T-helper 2 cell treated with Interferon-gamma antibody and Interleukin-4, amounts not matched to agents 5 μg/mL and 100 μg/mL, for 36 hours (primary cell): ENCODE measurements around the gene ADNP.

Experiments used
- DNase-seq: peaks from one replicate; pipeline ENCODE4 v3.0.0; 2021; ENCODE audit warnings: low spot score
- H3K27ac Mint-ChIP-seq: one replicate; pipeline ENCODE4 v1.8.0; 2021; ENCODE audit warnings: mild to moderate bottlenecking, mixed read lengths
- H3K27me3 Mint-ChIP-seq: one replicate; pipeline ENCODE4 v1.8.0; 2021; ENCODE audit warnings: low read depth, mixed read lengths
- H3K36me3 Mint-ChIP-seq: one replicate; pipeline ENCODE4 v1.8.0; 2021; ENCODE audit warnings: low read depth, mixed read lengths
- H3K4me1 Mint-ChIP-seq: one replicate; pipeline ENCODE4 v1.8.0; 2021; ENCODE audit warnings: low read depth, mixed read lengths
- H3K4me3 Mint-ChIP-seq: one replicate; pipeline ENCODE4 v1.8.0; 2022; ENCODE audit warnings: mild to moderate bottlenecking, moderate library complexity, mixed read lengths
- H3K9me3 Mint-ChIP-seq: one replicate; pipeline ENCODE4 v1.8.0; 2021; ENCODE audit warnings: mixed read lengths

ADNP gene

GRCh38 chr20:50957276-50957675, 26.0 kb upstream of the ADNP start:
- H3K36me3 Mint-ChIP-seq: peaks cover 30% of the 10 kb centered on the region
- H3K4me3 Mint-ChIP-seq: peak overlapping the region; percentile 96
- H3K27ac Mint-ChIP-seq: peak overlapping the region; percentile 97
- H3K27me3 Mint-ChIP-seq: no peaks in the 10 kb centered on the region
- DNase-seq: no peak
- peaks cover 31% of the 10 kb centered on the region for H3K4me1 Mint-ChIP-seq
- no peaks in the 10 kb centered on the region for H3K9me3 Mint-ChIP-seq

DNA sequence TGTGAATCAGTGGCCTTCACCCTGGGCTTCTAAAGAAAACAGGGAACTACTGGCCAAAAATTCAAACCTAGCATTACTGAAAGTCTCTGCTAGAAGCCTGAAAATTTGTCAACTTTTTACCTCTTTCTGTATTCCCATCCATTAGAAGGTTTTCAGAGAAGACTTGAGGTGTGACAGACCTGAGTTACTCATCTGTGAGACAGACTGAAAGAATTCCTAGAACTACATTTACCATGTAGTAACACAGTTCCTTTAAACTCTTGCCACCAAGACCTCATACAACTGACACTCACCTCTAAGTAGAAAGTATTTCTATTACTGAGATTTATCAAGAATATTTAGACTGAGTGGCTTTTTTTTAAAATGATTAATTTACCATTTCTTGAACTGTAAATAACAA, 22.6 kb upstream of the ADNP start:
- Mint-ChIP-seq H3K27ac (no peak overlapping the region), H3K9me3 (no peaks in the 10 kb centered on the region), H3K4me3 (no peak overlapping the region), H3K36me3 (peaks cover 41% of the 10 kb centered on the region), H3K27me3 (no peaks in the 10 kb centered on the region), H3K4me1 (peaks cover 28% of the 10 kb centered on the region)
- DNase-seq: no peak

GRCh38 chr20:50953196-50953595, 22.0 kb upstream of the ADNP start:
- H3K27me3 Mint-ChIP-seq: no peaks in the 10 kb centered on the region
- no peaks in the 10 kb centered on the region for H3K9me3 Mint-ChIP-seq
- peaks cover 28% of the 10 kb centered on the region for H3K4me1 Mint-ChIP-seq
- peaks cover 40% of the 10 kb centered on the region for H3K36me3 Mint-ChIP-seq
- H3K4me3 Mint-ChIP-seq: no peak overlapping the region
- DNase-seq: no peak
- H3K27ac Mint-ChIP-seq: no peak overlapping the region

GRCh38 chr20:50948132-50948785, 17.0 kb upstream of the ADNP start:
- Mint-ChIP-seq H3K36me3 (peaks cover 33% of the 10 kb centered on the region), H3K27ac (no peak overlapping the region), H3K4me1 (peaks cover 6% of the 10 kb centered on the region), H3K9me3 (no peaks in the 10 kb centered on the region), H3K27me3 (no peaks in the 10 kb centered on the region), H3K4me3 (no peak overlapping the region)
- no peak for DNase-seq

DNA sequence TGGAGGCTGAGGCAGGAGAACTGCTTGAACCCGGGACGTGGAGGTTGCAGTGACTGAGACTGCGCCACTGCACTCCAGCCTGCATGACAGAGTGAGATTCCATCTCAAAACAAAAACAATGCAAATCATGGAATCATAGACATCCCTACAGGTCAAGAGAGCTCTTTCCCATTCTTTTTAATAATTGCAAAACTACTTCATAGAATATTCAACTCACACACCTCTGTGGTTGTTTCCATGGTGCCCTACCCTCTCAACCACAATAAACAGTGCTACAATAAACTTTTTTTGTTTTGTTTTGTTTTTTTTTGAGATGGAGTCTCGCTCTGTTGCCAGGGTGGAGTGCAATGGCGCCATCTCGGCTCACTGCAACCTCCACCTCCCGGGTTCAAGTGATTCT, 11.8 kb upstream of the ADNP start:
- H3K36me3 Mint-ChIP-seq: peaks cover 34% of the 10 kb centered on the region
- H3K9me3 Mint-ChIP-seq: no peaks in the 10 kb centered on the region
- no peak for DNase-seq
- H3K27me3 Mint-ChIP-seq: no peaks in the 10 kb centered on the region
- no peaks in the 10 kb centered on the region for H3K4me1 Mint-ChIP-seq
- no peak overlapping the region for H3K27ac Mint-ChIP-seq
- H3K4me3 Mint-ChIP-seq: no peak overlapping the region

- H3K27me3 Mint-ChIP-seq: no peaks in the 10 kb centered on the region
- H3K4me1 Mint-ChIP-seq: peaks cover 22% of the 10 kb centered on the region
- no peak for DNase-seq
- H3K9me3 Mint-ChIP-seq: no peaks in the 10 kb centered on the region
- H3K36me3 Mint-ChIP-seq: peaks cover 62% of the 10 kb centered on the region
- H3K27ac Mint-ChIP-seq: no peak overlapping the region
- no peak overlapping the region for H3K4me3 Mint-ChIP-seq
These were observed 2.4 kb upstream of the ADNP start for GRCh38 chr20:50933589-50933988.

GRCh38 chr20:50932691-50933280, 1.5 kb upstream of the ADNP start:
- no peaks in the 10 kb centered on the region for H3K9me3 Mint-ChIP-seq
- H3K4me3 Mint-ChIP-seq: no peak overlapping the region
- H3K27me3 Mint-ChIP-seq: no peaks in the 10 kb centered on the region
- no peak for DNase-seq
- peak overlapping the region; percentile 49 for H3K27ac Mint-ChIP-seq
- H3K4me1 Mint-ChIP-seq: peaks cover 28% of the 10 kb centered on the region
- H3K36me3 Mint-ChIP-seq: peaks cover 67% of the 10 kb centered on the region

DNA sequence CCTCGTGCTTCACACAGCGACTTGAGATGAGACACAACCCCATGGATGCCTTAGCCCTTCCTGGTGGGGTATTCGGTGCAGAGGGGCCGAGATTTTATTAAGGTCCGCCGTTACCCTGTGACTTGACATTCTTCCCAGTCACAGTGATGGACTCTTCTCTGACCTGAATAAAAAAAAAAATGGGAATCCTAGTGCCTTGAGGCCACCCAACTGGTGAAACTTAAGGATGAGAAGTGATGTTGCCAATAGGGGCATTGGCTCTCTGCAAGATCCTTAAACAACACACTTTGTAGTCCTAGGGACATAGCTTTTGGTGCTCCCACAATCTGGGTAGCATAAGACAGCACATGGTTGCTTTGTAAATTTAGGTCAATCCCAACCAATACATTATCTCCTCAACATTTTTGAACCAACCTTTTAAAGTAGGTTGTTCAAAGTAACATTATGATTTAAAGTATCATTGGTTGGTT, 814 bp upstream of the ADNP start:
- H3K27ac Mint-ChIP-seq: peak overlapping the region; percentile 79
- H3K9me3 Mint-ChIP-seq: no peaks in the 10 kb centered on the region
- peaks cover 35% of the 10 kb centered on the region for H3K4me1 Mint-ChIP-seq
- DNase-seq: no peak
- H3K4me3 Mint-ChIP-seq: peak overlapping the region; percentile 71
- no peaks in the 10 kb centered on the region for H3K27me3 Mint-ChIP-seq
- peaks cover 69% of the 10 kb centered on the region for H3K36me3 Mint-ChIP-seq

- Mint-ChIP-seq H3K4me1 (peaks cover 38% of the 10 kb centered on the region), H3K9me3 (no peaks in the 10 kb centered on the region), H3K4me3 (peak overlapping the region; percentile 75), H3K27ac (peak overlapping the region; percentile 96), H3K36me3 (peaks cover 60% of the 10 kb centered on the region), H3K27me3 (no peaks in the 10 kb centered on the region)
- no peak for DNase-seq
These were observed 296 bp downstream of the ADNP start for GRCh38 chr20:50930976-50931305.

- H3K27me3 Mint-ChIP-seq: no peaks in the 10 kb centered on the region
- DNase-seq: peak; percentile 20
- peak overlapping the region; percentile 95 for H3K27ac Mint-ChIP-seq
- peaks cover 62% of the 10 kb centered on the region for H3K36me3 Mint-ChIP-seq
- H3K4me3 Mint-ChIP-seq: peak overlapping the region; percentile 93
- no peaks in the 10 kb centered on the region for H3K9me3 Mint-ChIP-seq
- peaks cover 43% of the 10 kb centered on the region for H3K4me1 Mint-ChIP-seq
These were observed 880 bp downstream of the ADNP start for GRCh38 chr20:50930139-50930975.

GRCh38 chr20:50929299-50930138, 1.7 kb downstream of the ADNP start:
- no peaks in the 10 kb centered on the region for H3K27me3 Mint-ChIP-seq
- peak overlapping the region; percentile 93 for H3K4me3 Mint-ChIP-seq
- H3K4me1 Mint-ChIP-seq: peaks cover 49% of the 10 kb centered on the region
- H3K36me3 Mint-ChIP-seq: peaks cover 61% of the 10 kb centered on the region
- no peaks in the 10 kb centered on the region for H3K9me3 Mint-ChIP-seq
- peak overlapping the region; percentile 95 for H3K27ac Mint-ChIP-seq
- peak; percentile 92 for DNase-seq

GRCh38 chr20:50928469-50928868, 2.8 kb downstream of the ADNP start:
- H3K4me3 Mint-ChIP-seq: peak overlapping the region; percentile 93
- DNase-seq: no peak
- no peak overlapping the region for H3K27ac Mint-ChIP-seq
- H3K9me3 Mint-ChIP-seq: no peaks in the 10 kb centered on the region
- no peaks in the 10 kb centered on the region for H3K27me3 Mint-ChIP-seq
- peaks cover 58% of the 10 kb centered on the region for H3K36me3 Mint-ChIP-seq
- H3K4me1 Mint-ChIP-seq: peaks cover 53% of the 10 kb centered on the region

GRCh38 chr20:50926530-50926929, 4.7 kb downstream of the ADNP start:
- DNase-seq: no peak
- H3K4me3 Mint-ChIP-seq: no peak overlapping the region
- H3K27me3 Mint-ChIP-seq: no peaks in the 10 kb centered on the region
- peaks cover 45% of the 10 kb centered on the region for H3K36me3 Mint-ChIP-seq
- no peak overlapping the region for H3K27ac Mint-ChIP-seq
- H3K9me3 Mint-ChIP-seq: no peaks in the 10 kb centered on the region
- H3K4me1 Mint-ChIP-seq: peaks cover 48% of the 10 kb centered on the region
